ENCODE results near the gene TXNL4A.

TXNL4A gene

GRCh38 chr18:79931475-79931874, 56.9 kb downstream of the TXNL4A start:
- Histone ChIP-seq H3K9me3 (ENCODE audit: insufficient read depth, low read length, severe bottlenecking) (peaks cover 52% of the 10 kb centered on the region), H3K27me3 (ENCODE audit: insufficient read depth, low read length, poor library complexity) (no peaks in the 10 kb centered on the region), H4K20me1 (ENCODE audit: insufficient read depth, low read length) (peaks cover 7% of the 10 kb centered on the region; the same call in 1 of the 2 replicates), H2AFZ (ENCODE audit: low read depth, low read length) (no peak overlapping the region), H3K9ac (ENCODE audit: low read depth, low read length) (no peak overlapping the region), H3K79me2 (ENCODE audit: insufficient read depth, low read length) (peaks cover 69% of the 10 kb centered on the region), H3K27ac (ENCODE audit: low read length) (no peak overlapping the region), H3K4me3 (ENCODE audit: low read depth in 1 of 2, low read length in 2 of 2) (no peak overlapping the region), H3K4me1 (ENCODE audit: insufficient read depth, low read length) (no peaks in the 10 kb centered on the region), H3K36me3 (ENCODE audit: insufficient read depth, low read length) (peaks cover 70% of the 10 kb centered on the region), H3K4me2 (ENCODE audit: insufficient read depth, low read length) (no peak overlapping the region)
- ATAC-seq (ENCODE audit: insufficient read depth, low read depth) (no peak), DNase-seq (no peak)
- no peak for TF ChIP-seq EZH2 (IDR thresholded peaks at IDR 0.05; ENCODE audit: borderline replicate concordance, low read depth, low read length, severe bottlenecking)
- TF ChIP-seq CTCF (IDR thresholded peaks at IDR 0.05; ENCODE audit: borderline replicate concordance, extremely low read depth, low read length, poor library complexity, severe bottlenecking) = no peak

GRCh38 chr18:79930020-79930642, 58.2 kb downstream of the TXNL4A start:
- H3K36me3 ChIP-seq (ENCODE audit: insufficient read depth, low read length) = peaks cover 57% of the 10 kb centered on the region
- DNase-seq (no peak), ATAC-seq (ENCODE audit: insufficient read depth, low read depth) (no peak)
- peaks cover 48% of the 10 kb centered on the region for H3K9me3 ChIP-seq (ENCODE audit: insufficient read depth, low read length, severe bottlenecking)
- H2AFZ ChIP-seq (ENCODE audit: low read depth, low read length) = no peak overlapping the region
- no peak overlapping the region for H3K9ac ChIP-seq (ENCODE audit: low read depth, low read length)
- peaks cover 56% of the 10 kb centered on the region for H3K79me2 ChIP-seq (ENCODE audit: insufficient read depth, low read length)
- H3K27ac ChIP-seq (ENCODE audit: low read length) = no peak overlapping the region
- no peak for TF ChIP-seq EZH2 (IDR thresholded peaks at IDR 0.05; ENCODE audit: borderline replicate concordance, low read depth, low read length, severe bottlenecking)
- TF ChIP-seq CTCF (IDR thresholded peaks at IDR 0.05; ENCODE audit: borderline replicate concordance, extremely low read depth, low read length, poor library complexity, severe bottlenecking) = no peak
- no peak overlapping the region for H3K4me2 ChIP-seq (ENCODE audit: insufficient read depth, low read length)
- H3K27me3 ChIP-seq (ENCODE audit: insufficient read depth, low read length, poor library complexity) = no peaks in the 10 kb centered on the region
- no peak overlapping the region for H3K4me3 ChIP-seq (ENCODE audit: low read depth in 1 of 2, low read length in 2 of 2)
- H3K4me1 ChIP-seq (ENCODE audit: insufficient read depth, low read length) = no peaks in the 10 kb centered on the region
- H4K20me1 ChIP-seq (ENCODE audit: insufficient read depth, low read length) = peaks cover 4% of the 10 kb centered on the region; the same call in 1 of the 2 replicates

- H3K79me2 ChIP-seq (ENCODE audit: insufficient read depth, low read length) = peaks cover 52% of the 10 kb centered on the region
- no peak overlapping the region for H2AFZ ChIP-seq (ENCODE audit: low read depth, low read length)
- H3K4me3 ChIP-seq (ENCODE audit: low read depth in 1 of 2, low read length in 2 of 2) = no peak overlapping the region
- H3K9me3 ChIP-seq (ENCODE audit: insufficient read depth, low read length, severe bottlenecking) = peaks cover 40% of the 10 kb centered on the region
- H3K9ac ChIP-seq (ENCODE audit: low read depth, low read length) = no peak overlapping the region
- no peak overlapping the region for H3K4me2 ChIP-seq (ENCODE audit: insufficient read depth, low read length)
- peaks cover 7% of the 10 kb centered on the region; the same call in 1 of the 2 replicates for H4K20me1 ChIP-seq (ENCODE audit: insufficient read depth, low read length)
- no peaks in the 10 kb centered on the region for H3K4me1 ChIP-seq (ENCODE audit: insufficient read depth, low read length)
- TF ChIP-seq EZH2 (IDR thresholded peaks at IDR 0.05; ENCODE audit: borderline replicate concordance, low read depth, low read length, severe bottlenecking) = no peak
- H3K27ac ChIP-seq (ENCODE audit: low read length) = no peak overlapping the region
- ATAC-seq (ENCODE audit: insufficient read depth, low read depth) = no peak
- DNase-seq = no peak
- H3K36me3 ChIP-seq (ENCODE audit: insufficient read depth, low read length) = peaks cover 50% of the 10 kb centered on the region
- no peaks in the 10 kb centered on the region for H3K27me3 ChIP-seq (ENCODE audit: insufficient read depth, low read length, poor library complexity)
These were observed 59.8 kb downstream of the TXNL4A start for GRCh38 chr18:79928563-79928960.

- H3K9ac ChIP-seq (ENCODE audit: low read depth, low read length) = no peak overlapping the region
- H3K27me3 ChIP-seq (ENCODE audit: insufficient read depth, low read length, poor library complexity) = no peaks in the 10 kb centered on the region
- no peak for TF ChIP-seq EZH2 (IDR thresholded peaks at IDR 0.05; ENCODE audit: borderline replicate concordance, low read depth, low read length, severe bottlenecking)
- no peak for TF ChIP-seq CTCF (IDR thresholded peaks at IDR 0.05; ENCODE audit: borderline replicate concordance, extremely low read depth, low read length, poor library complexity, severe bottlenecking)
- peaks cover 8% of the 10 kb centered on the region; the same call in 1 of the 2 replicates for H4K20me1 ChIP-seq (ENCODE audit: insufficient read depth, low read length)
- no peak for DNase-seq
- no peak overlapping the region for H3K4me3 ChIP-seq (ENCODE audit: low read depth in 1 of 2, low read length in 2 of 2)
- H3K79me2 ChIP-seq (ENCODE audit: insufficient read depth, low read length) = peaks cover 48% of the 10 kb centered on the region
- H2AFZ ChIP-seq (ENCODE audit: low read depth, low read length) = no peak overlapping the region
- H3K27ac ChIP-seq (ENCODE audit: low read length) = no peak overlapping the region
- no peaks in the 10 kb centered on the region for H3K4me1 ChIP-seq (ENCODE audit: insufficient read depth, low read length)
- ATAC-seq (ENCODE audit: insufficient read depth, low read depth) = no peak
- peaks cover 45% of the 10 kb centered on the region for H3K36me3 ChIP-seq (ENCODE audit: insufficient read depth, low read length)
- peaks cover 33% of the 10 kb centered on the region for H3K9me3 ChIP-seq (ENCODE audit: insufficient read depth, low read length, severe bottlenecking)
- no peak overlapping the region for H3K4me2 ChIP-seq (ENCODE audit: insufficient read depth, low read length)
These were observed 60.5 kb downstream of the TXNL4A start for GRCh38 chr18:79927607-79928562.

Measured in DND-41 (cell line).